GM19099 (cell line): ENCODE measurements around the gene TMEM82.

Source experiments
- POLR2A ChIP-seq: IDR thresholded peaks from 3 replicates; pipeline ENCODE4 v1.6.1; 2011; ENCODE audit warnings: low read depth; ENCODE audit not compliant: insufficient read length; ENCODE audit errors: extremely low read depth

TMEM82 gene

GRCh38 chr1:15738416-15739113 is 3.7 kb upstream of the TMEM82 start:
- no peak for TF ChIP-seq POLR2A

DNA sequence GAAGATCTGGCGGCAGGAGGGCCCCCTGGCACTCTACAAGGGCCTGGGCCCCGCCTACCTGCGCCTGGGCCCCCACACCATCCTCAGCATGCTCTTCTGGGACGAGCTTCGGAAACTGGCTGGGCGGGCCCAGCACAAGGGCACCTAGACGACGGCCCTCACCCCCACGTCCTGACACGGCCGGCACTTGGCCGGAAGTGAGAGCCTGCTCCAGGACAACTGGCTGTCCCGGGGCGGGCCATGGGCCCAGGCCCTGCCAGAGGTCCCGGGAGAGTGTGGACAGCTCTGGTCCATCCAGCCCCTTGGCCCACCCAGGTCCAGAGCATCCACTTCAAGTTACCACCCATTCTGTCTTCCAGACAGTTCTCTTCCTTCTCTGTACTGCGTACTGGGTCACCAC is 3.0 kb upstream of the TMEM82 start:
- TF ChIP-seq POLR2A: no peak

DNA sequence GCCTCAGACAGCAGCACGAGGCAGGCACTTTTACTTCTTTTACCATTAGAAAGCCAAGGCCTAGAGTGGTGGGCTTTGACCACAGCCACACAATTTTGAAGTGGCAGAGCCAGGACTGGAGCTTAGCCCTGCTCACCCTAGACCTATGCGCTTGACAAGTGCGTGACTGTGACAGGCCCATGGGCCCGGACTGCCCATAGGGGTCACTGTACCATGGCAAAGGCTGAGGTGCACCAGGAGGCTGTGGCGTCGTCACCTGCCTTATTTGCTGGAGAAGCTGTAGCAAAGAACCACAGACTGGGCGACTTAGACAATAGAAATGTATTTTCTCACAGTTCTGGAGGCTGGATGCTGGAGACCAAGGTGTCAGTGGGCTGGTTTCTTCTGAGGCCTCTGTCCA is 2.6 kb upstream of the TMEM82 start:
- no peak for TF ChIP-seq POLR2A

DNA sequence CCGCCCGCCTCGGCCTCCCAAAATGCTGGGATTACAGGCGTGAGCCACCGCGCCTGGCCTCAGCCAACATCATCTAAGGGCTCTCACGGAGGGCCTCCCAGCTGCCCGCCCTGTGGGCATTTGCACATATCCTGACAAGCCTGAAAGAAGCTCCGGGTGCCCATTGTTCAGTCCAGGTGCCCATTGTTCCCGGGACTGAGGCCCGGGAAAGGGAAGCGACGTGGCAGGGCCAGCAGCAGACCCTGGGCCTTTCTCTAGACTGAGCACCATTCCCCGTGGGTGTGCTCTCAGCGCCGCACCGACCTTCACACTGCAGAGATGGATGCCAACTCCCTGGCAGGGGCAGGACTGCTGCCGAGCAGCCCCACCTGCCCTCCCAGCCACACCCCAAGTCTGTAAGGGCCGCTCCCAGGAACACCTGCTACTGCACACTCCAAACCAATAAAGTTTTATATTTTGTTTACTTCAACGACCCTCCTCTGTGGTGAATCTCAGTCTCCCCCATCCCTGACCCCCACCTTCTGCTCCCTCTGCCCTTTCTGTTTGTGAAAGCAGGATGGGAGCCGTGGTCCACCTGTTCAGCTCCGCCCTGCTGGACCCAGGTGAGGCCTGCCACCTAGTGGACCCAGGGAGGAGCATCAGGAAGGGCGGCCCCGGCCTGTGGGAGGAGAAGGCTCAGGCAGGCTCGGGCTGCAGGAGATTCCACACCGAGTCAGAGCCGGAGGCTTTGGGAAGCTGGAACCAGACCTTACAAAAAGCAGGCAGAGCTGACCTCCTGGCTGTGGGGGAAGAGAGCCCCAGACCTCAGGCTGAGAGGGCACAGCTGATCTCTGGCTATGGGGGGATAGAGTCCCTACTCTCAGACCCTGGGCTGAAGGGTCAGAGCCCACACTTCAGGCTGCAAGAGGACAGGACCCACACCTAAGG is 1.1 kb upstream of the TMEM82 start:
- TF ChIP-seq POLR2A: no peak

GRCh38 chr1:15744122-15744679 is 1.9 kb downstream of the TMEM82 start:
- TF ChIP-seq POLR2A: no peak

- TF ChIP-seq POLR2A: no peak
Observed at GRCh38 chr1:15747378-15747777, 5.1 kb downstream of the TMEM82 start.

- no peak for TF ChIP-seq POLR2A
Observed at GRCh38 chr1:15748264-15748663, 6.0 kb downstream of the TMEM82 start.

DNA sequence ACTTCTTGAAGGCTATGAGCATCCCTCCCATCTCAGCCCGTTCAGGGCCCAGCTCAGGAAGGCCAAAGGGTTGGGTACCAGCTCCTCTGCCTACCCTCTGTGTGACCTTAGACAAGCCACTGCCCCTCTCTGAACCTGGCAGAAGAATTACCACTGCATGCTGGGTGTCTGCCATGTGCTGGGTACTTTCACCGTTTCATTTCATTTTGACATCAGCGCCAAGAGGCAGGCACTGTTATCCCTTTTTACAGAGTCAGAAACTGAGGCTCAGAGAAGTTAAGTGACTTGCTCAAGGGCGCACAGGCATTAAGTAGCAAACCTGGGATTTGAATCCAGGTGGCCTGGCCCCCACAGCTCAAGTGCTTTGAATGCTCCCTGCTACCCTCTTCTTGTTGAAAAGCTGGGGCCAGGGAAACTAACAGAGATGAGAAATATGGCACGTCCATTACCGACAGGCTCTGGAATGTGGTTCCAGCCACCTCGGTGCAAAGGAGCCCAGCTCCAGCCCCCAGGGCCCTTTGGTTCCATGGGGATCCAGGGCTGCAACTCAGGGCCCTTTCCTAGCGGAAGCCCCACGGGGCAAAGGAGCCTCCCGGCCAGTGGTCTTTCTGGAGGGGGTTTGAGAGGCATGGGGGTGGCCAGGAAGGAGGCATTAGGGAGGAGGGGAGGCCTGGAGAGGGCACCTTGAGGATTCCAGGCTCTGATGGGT is 6.5 kb downstream of the TMEM82 start:
- TF ChIP-seq POLR2A: no peak

DNA sequence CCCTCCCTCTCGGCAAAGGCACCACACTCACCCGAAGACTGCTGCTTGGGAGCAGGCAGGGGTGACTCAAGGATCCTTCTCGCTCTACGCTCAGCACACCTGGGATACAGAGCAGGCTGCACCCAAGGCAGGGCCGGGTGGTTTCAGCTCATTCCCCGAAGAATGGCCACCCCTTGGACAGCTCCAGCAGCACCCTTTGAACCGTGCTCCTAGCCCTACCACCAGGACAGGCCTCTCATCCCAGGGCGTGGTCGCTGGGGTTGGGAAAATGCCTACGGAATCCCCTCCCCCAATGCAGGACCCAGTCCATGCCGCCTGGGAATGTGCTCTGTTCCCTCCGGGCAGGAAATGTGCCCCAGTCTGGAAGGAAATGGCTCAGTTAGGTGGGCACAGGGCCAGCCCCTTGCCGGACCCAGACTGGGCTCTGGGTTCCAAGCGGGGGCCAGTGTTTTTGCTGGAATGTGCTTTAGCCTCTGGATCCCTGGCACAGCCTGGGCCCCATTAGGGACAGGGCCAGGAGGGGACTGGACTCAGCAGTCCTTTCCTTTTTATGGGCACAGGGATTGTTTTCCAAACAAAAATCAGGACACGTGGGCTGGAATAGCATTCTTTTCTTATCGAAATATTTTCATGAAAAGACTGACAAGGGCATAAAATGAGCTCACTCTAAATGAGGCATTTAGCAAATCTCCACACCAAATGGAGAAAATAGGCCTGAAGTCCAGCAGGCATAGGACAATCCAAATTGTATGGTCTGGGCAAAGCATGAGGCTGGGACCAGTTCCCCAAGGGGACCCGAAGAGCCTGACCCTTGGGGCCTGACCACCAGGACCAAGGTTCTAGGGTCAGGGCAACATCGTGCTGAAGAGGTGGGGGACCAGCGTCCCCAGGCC is 7.3 kb downstream of the TMEM82 start:
- no peak for TF ChIP-seq POLR2A

DNA sequence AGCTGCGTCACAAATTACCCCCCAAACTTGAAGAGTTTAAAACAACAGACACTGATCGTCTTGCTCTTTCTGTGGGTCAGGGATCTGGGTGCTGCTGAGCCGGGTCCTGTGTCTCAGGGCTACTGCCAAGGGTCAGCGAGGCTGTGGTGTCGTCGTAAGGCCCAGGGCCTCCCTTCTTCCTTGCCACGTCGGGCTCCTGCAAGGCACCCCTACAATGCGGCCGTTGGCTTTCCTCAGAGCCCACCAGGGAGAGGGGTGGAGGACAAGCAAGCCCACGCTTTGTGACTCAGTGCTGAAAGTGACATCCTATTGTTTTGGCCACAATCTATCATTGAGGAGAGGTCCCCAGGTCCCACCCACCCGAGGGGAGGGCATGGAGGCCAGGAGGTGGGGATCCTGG is 8.6 kb downstream of the TMEM82 start:
- no peak for TF ChIP-seq POLR2A

DNA sequence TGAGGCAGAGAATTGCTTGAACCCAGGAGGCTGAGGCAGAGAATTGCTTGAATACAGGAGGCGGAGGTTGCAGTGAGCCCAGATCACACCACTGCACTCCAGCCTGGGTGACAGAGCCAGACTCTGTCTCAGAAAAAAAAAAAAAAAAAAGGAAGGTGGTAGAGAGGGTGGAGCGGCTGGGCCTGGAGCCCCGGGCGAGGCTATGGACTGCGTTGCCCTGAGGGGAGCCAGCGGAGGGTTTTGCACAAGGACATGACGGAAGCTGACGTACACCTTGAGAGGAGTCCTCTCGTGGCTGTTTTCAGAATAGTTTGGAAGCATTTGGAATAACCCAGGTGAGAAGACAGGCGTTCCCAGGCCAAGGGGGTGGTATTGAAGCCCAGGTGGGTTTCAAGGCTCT is 9.4 kb downstream of the TMEM82 start:
- TF ChIP-seq POLR2A: no peak

- TF ChIP-seq POLR2A: no peak
Observed at GRCh38 chr1:15753776-15754175, 11.5 kb downstream of the TMEM82 start.

DNA sequence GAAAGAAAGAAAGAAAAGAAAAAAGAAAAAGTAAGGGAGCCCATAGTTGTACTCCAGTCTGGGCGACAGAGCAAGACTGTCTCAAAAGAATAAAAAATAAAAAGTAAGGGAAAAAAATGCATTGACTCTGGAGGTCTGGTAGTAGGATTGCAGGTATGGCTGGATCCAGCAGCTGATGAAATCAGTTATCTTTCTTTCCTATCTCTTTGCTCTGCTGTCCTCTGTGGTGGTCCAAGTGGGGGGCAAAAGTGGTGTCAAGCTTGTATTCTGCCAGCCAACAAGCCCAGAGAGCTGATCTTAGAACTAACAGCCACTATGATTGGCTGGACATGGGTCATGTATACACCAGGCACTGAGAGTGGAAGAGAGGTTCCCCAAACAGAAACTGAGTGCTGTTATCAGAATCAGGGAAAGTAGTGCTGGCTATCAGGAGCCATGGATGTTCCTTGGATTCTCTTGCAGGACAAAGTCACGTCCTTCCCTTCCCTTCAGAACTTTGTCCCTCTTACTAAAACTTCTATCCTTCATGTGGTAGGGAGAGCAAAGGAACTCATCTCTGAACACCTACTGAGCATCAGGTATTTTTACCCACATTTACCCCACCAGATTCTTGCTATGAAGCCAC is 12.8 kb downstream of the TMEM82 start:
- no peak for TF ChIP-seq POLR2A

- TF ChIP-seq POLR2A: no peak
Observed at GRCh38 chr1:15755646-15756040, 13.3 kb downstream of the TMEM82 start.
